Stimulated activated CD8-positive, alpha-beta memory T cell treated with anti-CD3 and anti-CD28 coated beads, Interleukin-15, amount 100 ng/mL, for 1 hour (primary cell): ENCODE results near the gene TAS2R40.
"Not testable (repeated sequence)": the region's sequence is repeated elsewhere in the genome, so short reads cannot be mapped to it uniquely, and the experiment has no call there.

ENCODE experiments used
- DNase-seq: peaks from one replicate; pipeline ENCODE4 v3.0.0-alpha.2; 2020; ENCODE audit warnings: low read depth

The TAS2R40 gene

DNA sequence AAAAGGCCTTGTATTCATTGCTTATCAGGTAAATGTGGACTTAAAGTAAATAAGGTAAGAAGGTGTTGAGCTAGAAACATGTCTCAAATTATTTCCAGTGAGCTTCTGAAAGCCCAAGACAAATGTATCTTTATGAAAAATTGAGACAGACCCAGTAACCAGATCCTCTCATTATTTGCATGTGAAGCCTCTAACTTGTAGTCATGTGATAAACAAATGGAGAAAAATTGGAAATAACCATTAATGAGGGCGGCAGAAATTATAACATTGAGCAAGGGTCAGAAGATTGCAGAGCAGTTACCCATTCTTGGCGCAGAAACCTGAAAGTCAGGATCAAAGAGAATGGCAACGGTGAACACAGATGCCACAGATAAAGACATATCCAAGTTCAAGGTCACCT lies at the start of gene TAS2R40:
Gene TAS2R40, plus strand, starts transcription at position 301 of the 400 bp plus-strand sequence. Its CDS starts 42 bp downstream, at position 343.
- DNase-seq = no peak

GRCh38 chr7:143172354-143172753 lies 49.5 kb upstream of the TAS2R40 start:
- DNase-seq = no peak

DNA sequence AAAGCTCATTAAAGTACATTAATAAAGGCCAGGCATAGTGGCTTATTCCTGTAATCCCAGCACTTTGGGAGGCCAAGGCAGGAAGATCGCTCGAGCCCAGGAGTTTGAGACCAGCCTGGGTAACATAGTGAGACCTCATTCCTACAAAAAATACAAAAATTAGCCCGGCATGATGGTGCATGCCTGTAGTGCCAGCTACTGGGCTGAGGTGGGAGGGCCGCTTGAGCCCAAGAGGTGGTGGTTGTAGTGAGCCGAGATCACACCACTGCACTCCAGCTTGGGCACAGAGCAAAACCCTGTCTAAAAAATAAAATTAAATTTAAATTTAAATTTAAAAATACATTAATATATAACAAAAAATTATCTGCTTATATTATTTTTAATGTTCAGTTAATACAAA lies 45.7 kb upstream of the TAS2R40 start:
- no peak for DNase-seq

GRCh38 chr7:143177374-143178119 lies 44.3 kb upstream of the TAS2R40 start:
- DNase-seq = no peak

DNA sequence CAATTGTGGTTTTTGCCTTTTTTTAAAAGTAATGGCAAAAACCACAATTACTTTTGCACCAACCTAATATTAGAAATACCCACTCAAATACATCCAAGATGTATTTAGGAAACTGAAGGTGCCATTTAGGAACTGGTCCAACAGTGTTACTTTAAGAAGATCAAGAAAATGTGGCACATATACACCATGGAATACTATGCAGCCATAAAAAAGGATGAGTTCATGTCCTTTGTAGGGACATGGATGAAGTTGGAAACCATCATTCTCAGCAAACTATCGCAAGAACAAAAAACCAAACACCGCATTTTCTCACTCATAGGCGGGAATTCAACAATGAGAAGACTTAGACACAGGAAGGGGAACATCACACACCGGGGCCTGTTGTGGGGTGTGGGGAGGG lies 41.1 kb upstream of the TAS2R40 start:
- not testable (repeated sequence) for DNase-seq

GRCh38 chr7:143181349-143181748 lies 40.5 kb upstream of the TAS2R40 start:
- DNase-seq = no peak

DNA sequence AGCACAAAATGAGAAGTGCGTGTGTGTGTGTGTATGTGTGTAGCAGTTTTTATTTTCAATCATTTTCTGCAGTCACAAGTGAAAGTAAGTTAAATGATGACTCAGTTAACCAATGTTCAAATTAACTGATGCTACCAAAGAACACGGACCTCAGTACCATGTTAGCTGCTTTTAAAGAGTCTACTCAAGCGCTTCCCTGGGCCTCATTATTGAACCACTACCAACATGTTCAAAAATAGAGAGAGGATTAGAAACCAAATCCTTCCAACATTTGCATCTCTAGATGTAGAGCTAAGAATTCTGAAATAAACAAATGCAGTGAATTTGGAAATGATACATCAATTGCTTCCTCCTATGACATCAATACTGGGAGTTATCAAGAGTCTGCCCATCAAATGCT lies 38.8 kb upstream of the TAS2R40 start, which contains the start of gene TAS2R39:
Gene TAS2R39, plus strand, starts transcription at position 396 of the 400 bp plus-strand sequence. Its CDS starts 0 bp downstream, at position 396.
- no peak for DNase-seq

GRCh38 chr7:143185551-143185950 lies 36.3 kb upstream of the TAS2R40 start:
- DNase-seq = no peak

- no peak for DNase-seq
Observed at GRCh38 chr7:143188994-143189393, 32.8 kb upstream of the TAS2R40 start.

DNA sequence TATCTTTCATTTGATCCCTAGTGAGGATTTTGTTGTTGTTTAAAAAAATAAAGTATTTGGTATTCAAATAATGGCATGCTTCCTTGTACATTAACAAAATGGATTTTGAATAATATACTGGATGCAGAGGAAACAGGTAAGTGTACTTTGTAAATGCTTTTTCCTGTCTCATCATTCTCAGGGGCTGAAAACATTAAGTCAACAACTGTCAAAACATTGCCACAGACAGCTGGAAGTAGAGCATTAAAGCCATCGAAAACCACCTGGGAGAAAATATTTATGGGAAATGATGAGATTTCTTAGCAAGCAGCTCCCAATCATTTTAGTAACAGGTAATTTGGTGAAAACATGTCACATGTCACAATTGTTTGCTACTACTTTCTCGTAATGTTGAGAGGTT lies 28.0 kb upstream of the TAS2R40 start:
- DNase-seq = no peak

DNA sequence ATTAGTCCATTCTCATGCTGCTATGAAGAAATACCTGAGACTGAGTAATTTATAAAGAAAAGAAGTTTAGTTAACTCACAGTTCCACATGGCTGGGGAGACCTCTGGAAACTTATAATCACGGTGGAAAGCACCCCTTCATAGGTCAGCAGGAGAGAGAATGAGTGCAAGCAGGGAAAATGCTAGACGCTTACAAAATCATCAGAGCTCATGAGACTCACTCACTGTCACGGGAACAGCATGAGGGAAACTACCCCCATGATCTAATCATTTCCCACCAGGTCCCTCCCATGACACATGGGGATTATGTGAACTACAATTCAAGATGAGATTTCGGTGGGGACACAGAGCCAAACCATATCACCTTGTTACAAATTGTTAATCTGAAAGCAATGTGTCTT lies 22.8 kb upstream of the TAS2R40 start:
- DNase-seq = no peak

DNA sequence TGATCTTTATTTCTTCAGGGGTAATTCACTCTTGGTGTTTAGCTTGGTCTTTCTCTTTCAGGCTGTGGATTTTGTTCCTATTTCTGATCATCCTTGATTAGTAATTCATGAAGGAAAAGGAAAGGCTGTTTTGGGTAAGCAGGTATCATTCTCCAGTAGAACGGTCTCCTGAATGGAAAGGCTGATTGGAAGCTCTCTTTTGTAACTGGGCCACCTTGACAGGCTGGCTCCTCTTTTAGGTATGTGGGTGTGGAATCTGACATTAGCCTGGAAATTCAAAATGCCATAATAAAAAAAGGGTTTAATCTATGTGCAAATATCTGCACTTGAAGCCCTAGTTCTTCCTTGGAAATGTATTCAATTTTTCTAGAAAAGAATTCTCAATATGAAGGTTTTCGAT lies 19.7 kb upstream of the TAS2R40 start:
- DNase-seq = no peak

- no peak for DNase-seq
Observed at GRCh38 chr7:143203386-143203785, 18.5 kb upstream of the TAS2R40 start.

- DNase-seq = no peak
Observed at GRCh38 chr7:143205560-143206293, 16.1 kb upstream of the TAS2R40 start.

DNA sequence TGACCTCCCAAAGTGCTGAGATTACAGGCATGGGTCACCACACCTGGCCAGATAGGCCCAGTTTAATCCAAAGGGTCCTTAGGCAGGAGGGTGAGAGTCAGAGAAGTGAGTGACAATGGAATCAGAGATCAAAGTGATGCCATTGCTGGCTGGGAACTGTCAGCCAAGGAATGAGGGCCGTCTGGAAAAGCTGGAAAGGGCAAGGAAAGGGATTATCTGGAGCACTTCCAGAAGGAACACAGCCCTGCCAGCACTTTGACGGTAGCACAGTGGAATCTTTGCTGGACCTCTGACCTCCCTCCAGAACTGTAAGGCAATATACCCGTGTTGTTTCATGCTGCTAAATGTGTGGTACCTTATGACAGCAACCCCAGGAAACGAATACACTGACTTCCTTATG lies 11.3 kb upstream of the TAS2R40 start:
- no peak for DNase-seq

DNA sequence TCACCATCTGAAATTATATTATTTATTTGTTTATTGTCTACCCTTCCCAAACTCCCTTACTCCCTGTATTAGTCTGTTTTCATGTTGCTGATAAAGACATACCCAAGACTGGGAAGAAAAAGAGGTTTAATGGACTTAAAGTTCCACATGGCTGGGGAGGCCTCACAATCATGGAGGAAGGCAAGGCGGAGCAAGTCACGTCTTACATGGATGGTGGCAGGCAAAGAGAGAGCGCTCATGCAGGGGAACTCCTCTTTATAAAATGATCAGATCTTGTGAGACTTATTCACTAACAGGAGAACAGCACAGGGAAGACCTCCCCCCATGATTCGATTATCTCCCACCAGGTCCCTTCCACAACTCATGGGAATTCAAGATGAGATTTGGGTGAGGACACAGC lies 8.4 kb upstream of the TAS2R40 start:
- DNase-seq = not testable (repeated sequence)

GRCh38 chr7:143214789-143215679 lies 6.8 kb upstream of the TAS2R40 start:
- peak; percentile 40 for DNase-seq

- no peak for DNase-seq
Observed at GRCh38 chr7:143216151-143216550, 5.7 kb upstream of the TAS2R40 start.

GRCh38 chr7:143216686-143217085 lies 5.2 kb upstream of the TAS2R40 start:
- no peak for DNase-seq

DNA sequence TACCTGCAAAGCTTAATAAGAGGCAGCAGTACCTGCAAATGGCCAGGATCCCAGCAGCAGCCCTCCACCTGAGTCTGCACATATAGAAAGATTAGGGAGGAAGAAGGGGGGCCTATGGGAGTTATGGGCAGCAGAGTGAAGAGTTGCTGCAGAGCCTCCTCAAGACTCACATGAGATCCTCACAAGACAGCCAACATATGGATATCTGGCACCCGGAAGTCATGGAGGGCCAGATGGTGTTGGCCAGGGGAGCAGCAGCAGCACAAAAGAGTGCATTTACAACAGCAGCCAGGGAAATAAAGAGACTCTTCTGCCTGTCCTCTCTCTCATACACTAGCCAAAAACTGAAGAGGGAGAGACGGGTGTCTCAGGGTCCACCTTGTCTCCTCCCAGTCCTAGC lies 4.0 kb upstream of the TAS2R40 start:
- DNase-seq = no peak

DNA sequence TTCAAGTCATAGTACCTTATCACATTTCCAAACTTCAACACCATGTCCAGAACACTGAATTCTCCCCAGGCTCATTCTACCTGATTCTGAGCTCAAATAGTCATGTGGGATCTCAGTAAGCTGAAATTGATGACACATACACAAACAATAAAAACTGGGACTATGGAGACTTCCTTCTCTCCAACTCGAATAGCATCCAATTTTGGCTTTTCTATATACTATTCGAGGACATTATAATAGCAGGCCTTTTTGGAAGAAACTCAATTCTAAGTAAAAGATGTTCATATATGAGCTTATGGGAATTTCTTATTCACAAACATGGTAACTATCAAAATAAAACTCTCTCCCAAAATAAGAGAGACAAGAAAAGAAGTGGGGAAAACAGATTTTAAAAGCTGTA lies 551 bp upstream of the TAS2R40 start:
- no peak for DNase-seq

- no peak for DNase-seq
Observed at GRCh38 chr7:143222782-143223181, 945 bp downstream of the TAS2R40 start.
